Measurements from ENCODE around the gene KANK2. TPM values are rescaled to one million over a fixed set of nuclear protein-coding genes. Genes with fewer than 3 reads are reported as not detected.

The KANK2 gene
- total RNA-seq, 6 donors from 2014 or later: 144 to 295 (median 240) TPM

GRCh38 chr19:11238781-11239376, 41.5 kb upstream of the KANK2 start:
- H3K9me3 ChIP-seq: peaks cover 0 to 4% (median 0%) of the 10 kb centered on the region in 4 donors
- H3K4me1 ChIP-seq: peaks cover 6 to 11% (median 9%) of the 10 kb centered on the region in 4 donors
- 91 to 95% methylated on average over 6 of the region's 6 CpGs for WGBS, 2 donors
- TF ChIP-seq EP300 (IDR thresholded peaks at IDR 0.05): no peak
- TF ChIP-seq, protein P1, sequence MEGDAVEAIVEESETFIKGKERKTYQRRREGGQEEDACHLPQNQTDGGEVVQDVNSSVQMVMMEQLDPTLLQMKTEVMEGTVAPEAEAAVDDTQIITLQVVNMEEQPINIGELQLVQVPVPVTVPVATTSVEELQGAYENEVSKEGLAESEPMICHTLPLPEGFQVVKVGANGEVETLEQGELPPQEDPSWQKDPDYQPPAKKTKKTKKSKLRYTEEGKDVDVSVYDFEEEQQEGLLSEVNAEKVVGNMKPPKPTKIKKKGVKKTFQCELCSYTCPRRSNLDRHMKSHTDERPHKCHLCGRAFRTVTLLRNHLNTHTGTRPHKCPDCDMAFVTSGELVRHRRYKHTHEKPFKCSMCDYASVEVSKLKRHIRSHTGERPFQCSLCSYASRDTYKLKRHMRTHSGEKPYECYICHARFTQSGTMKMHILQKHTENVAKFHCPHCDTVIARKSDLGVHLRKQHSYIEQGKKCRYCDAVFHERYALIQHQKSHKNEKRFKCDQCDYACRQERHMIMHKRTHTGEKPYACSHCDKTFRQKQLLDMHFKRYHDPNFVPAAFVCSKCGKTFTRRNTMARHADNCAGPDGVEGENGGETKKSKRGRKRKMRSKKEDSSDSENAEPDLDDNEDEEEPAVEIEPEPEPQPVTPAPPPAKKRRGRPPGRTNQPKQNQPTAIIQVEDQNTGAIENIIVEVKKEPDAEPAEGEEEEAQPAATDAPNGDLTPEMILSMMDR (IDR thresholded peaks at IDR 0.05): no peak
- TF ChIP-seq POLR2A (IDR thresholded peaks at IDR 0.05): no peak
- no peak for TF ChIP-seq POLR2AphosphoS5 (IDR thresholded peaks at IDR 0.05)
- peak overlapping the region in 1 of 4 donors; percentile 21 for H3K27ac ChIP-seq
- DNase-seq (no peak), ATAC-seq (ENCODE audit: low FRiP score in 2 of 2) (no peak)
- H3K4me3 ChIP-seq: no peak overlapping the region
- H3K27me3 ChIP-seq: no peaks in the 10 kb centered on the region
- H3K36me3 ChIP-seq: peaks cover 0 to 90% (median 45%) of the 10 kb centered on the region in 4 donors

GRCh38 chr19:11238041-11238440, 40.7 kb upstream of the KANK2 start:
- Histone ChIP-seq H3K4me1 (peaks cover 0 to 4% (median 3%) of the 10 kb centered on the region in 4 donors), H3K4me3 (no peak overlapping the region), H3K27me3 (no peaks in the 10 kb centered on the region), H3K36me3 (peaks cover 0 to 98% (median 48%) of the 10 kb centered on the region in 4 donors), H3K9me3 (peaks cover 0 to 4% (median 0%) of the 10 kb centered on the region in 4 donors), H3K27ac (no peak overlapping the region)
- 94 to 96% methylated on average over 10 to 11 of the region's 11 CpGs for WGBS, 2 donors
- TF ChIP-seq, protein P1 (IDR thresholded peaks at IDR 0.05): no peak
- TF ChIP-seq POLR2AphosphoS5 (IDR thresholded peaks at IDR 0.05) (no peak), POLR2A (IDR thresholded peaks at IDR 0.05) (no peak), EP300 (IDR thresholded peaks at IDR 0.05) (no peak)
- ATAC-seq (ENCODE audit: low FRiP score in 2 of 2) (no peak), DNase-seq (peak in 1 of 2 donors; percentile 73)

DNA sequence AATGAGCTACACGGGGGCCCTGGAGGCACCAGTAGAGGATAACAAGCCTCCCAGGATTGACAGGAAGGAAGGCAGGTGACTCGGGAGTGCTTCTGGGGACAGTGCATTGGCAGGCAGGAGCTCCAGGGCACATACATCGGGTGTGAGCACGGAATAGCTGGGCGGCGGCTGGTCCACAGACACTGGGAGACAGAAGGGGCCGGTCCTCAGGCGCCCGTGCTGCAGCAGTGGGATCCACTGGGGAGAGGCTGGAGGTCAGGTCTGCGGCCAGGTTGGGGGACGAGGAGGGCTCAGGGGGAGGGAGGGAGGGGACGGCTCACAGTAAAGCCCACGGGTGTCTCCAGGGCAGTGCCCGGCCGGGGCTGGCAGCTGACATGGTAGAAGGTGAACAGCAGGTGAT, 40.0 kb upstream of the KANK2 start:
- DNase-seq (no peak), ATAC-seq (ENCODE audit: low FRiP score in 2 of 2) (no peak)
- H3K27me3 ChIP-seq: no peaks in the 10 kb centered on the region
- peaks cover 0 to 4% (median 0%) of the 10 kb centered on the region in 4 donors for H3K9me3 ChIP-seq
- no peak overlapping the region for H3K4me3 ChIP-seq
- H3K36me3 ChIP-seq: peaks cover 0 to 98% (median 54%) of the 10 kb centered on the region in 4 donors
- H3K27ac ChIP-seq: peak overlapping the region in 1 of 4 donors; percentile 26
- H3K4me1 ChIP-seq: no peaks in the 10 kb centered on the region
- WGBS, 2 donors: 88 to 95% methylated on average over 9 to 12 of the region's 15 CpGs
- TF ChIP-seq POLR2AphosphoS5 (IDR thresholded peaks at IDR 0.05) (no peak), EP300 (IDR thresholded peaks at IDR 0.05) (no peak), POLR2A (IDR thresholded peaks at IDR 0.05) (no peak)
- TF ChIP-seq, protein P1 (IDR thresholded peaks at IDR 0.05): no peak

DNA sequence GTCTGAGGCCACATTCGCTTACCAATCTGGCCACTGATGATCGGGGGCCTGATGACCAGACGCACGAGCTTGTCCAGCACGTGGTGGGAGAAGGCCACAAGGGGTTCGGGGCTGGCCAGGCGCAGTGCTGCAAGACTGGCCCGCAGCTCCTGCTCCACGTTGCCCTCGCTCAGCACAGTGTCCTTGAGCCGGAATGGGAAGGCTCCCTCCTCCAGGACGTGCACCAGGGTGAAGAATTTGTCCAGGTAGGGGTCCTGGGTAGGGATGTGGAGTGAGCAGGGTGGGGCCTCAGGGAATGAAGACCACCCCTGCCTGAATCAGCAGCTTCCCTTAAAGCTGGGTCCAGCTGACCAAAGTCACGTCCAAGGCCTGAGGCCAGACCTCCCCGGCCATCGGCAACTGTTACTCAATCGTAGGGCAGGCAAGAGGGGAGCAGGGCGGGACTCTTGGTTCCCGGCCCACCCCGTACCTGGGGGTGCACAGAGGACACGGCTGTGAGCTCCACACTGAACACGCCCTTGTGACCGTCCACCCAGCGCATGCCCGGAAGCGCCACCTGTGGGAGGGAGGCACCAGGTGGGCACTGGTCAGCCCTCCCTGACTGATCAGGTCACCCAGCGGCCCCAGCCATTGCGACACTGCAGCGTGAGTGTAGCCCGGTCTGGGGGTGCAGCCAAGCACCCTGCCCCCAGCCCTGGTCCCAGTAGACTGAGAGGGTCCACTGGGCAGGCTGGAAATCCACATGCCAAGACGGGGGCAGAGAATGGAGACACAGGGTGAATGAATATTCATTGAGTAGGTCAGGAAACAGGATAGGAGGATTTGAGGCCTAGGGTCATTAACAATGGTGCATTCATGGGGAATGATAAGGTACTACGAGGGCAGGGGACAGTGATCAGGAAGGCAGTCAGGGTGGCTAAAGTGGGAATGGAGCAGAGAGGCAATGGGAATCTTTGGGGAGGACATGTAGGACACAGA, 39.3 kb upstream of the KANK2 start:
- Histone ChIP-seq H3K36me3 (peaks cover 0 to 98% (median 55%) of the 10 kb centered on the region in 4 donors), H3K27ac (peak overlapping the region in 3 of 4 donors; percentile 26 to 30 (median 30)), H3K9me3 (peaks cover 0 to 4% (median 0%) of the 10 kb centered on the region in 4 donors), H3K4me1 (no peaks in the 10 kb centered on the region), H3K4me3 (no peak overlapping the region), H3K27me3 (no peaks in the 10 kb centered on the region)
- DNase-seq: no peak
- peak in 1 of 2 donors; percentile 10 for ATAC-seq (ENCODE audit: low FRiP score in 2 of 2)
- WGBS, 2 donors: 91 to 93% methylated on average over 16 to 29 of the region's 31 CpGs
- TF ChIP-seq, protein P1 (IDR thresholded peaks at IDR 0.05): no peak
- TF ChIP-seq POLR2A (IDR thresholded peaks at IDR 0.05) (no peak), EP300 (IDR thresholded peaks at IDR 0.05) (no peak), POLR2AphosphoS5 (IDR thresholded peaks at IDR 0.05) (no peak)

All from upper lobe of left lung (tissue), 6 donors.